Heart right ventricle (tissue), 16 donors: ENCODE data around the gene SLC14A1. TPM values are rescaled to one million over a fixed set of nuclear protein-coding genes. Genes with fewer than 3 reads are reported as not detected.
A peak's percentile ranks its signal among the peaks of the same experiment; 100 is the strongest.

ENCODE experiments used
- ATAC-seq, 8 donors: fragments of 200-7000 bp; cut with Tn5 transposase; one replicate each; pipeline ENCODE4 v1.9.1; 2020; ENCODE audit warnings: mild to moderate bottlenecking in 8 of 8, moderate library complexity in 8 of 8, moderate number of reproducible peaks in 1 of 8
- DNase-seq, 2 donors: peaks; one replicate each; pipeline ENCODE4 v3.0.0-alpha.2; 2020
- H3K27ac ChIP-seq, 10 donors: fragments of 200-600 bp; sonication (generic) in 2 of 10; one replicate each; pipeline versions ENCODE4 v1.5.0 to v1.8.0; 2020 to 2022; ENCODE audit warnings: mild to moderate bottlenecking in 3 of 10
- H3K27me3 ChIP-seq, 7 donors: fragments of 200-600 bp; one replicate each; pipeline ENCODE4 v1.8.0; 2021 to 2022; ENCODE audit warnings: mild to moderate bottlenecking in 2 of 7
- H3K36me3 ChIP-seq, 9 donors: fragments of 200-600 bp; sonication (generic) in 1 of 9; one replicate each; pipeline versions ENCODE4 v1.5.0 to v1.8.0; 2020 to 2022; ENCODE audit warnings: mild to moderate bottlenecking in 2 of 9
- H3K4me1 ChIP-seq, 9 donors: fragments of 200-600 bp; sonication (generic) in 1 of 9; one replicate each; pipeline versions ENCODE4 v1.5.0 to v1.8.0; 2020 to 2022; ENCODE audit warnings: mild to moderate bottlenecking in 4 of 9
- H3K4me3 ChIP-seq, 10 donors: fragments of 200-600 bp; sonication (generic) in 2 of 10; one replicate each; pipeline versions ENCODE4 v1.5.0 to v1.8.0; 2020 to 2022; ENCODE audit warnings: mild to moderate bottlenecking in 7 of 10, moderate library complexity in 2 of 10
- H3K9me3 ChIP-seq, 11 donors: fragments of 200-600 bp in 10 of 11; sonication (generic) in 2 of 11; one replicate each; pipeline versions ENCODE4 v1.5.0 to v1.8.0; 2013 to 2022; ENCODE audit warnings: mild to moderate bottlenecking in 2 of 11, control low read depth in 1 of 11, moderate library complexity in 1 of 11
- CTCF ChIP-seq, 9 donors: fragments of 200-600 bp; sonication (generic) in 2 of 9; IDR thresholded peaks; one replicate each; pipeline versions ENCODE4 v1.5.0 to v1.8.0; 2021 to 2022; ENCODE audit warnings: antibody characterized with exemption in 9 of 9, mild to moderate bottlenecking in 5 of 9, moderate library complexity in 1 of 9
- whole genome bisulfite sequencing, 2 donors: extraction: QIAGEN DNeasy Blood & Tissue Kit; methylation state at CpG; one replicate each; pipeline ENCODE4 v1.1.7; 2013; ENCODE audit warnings: inconsistent platforms in 1 of 2; 5-methylcytosine and 5-hydroxymethylcytosine counted together
- intact Hi-C, 10 donors: fragments of 100-400 bp; cut with DNase I; formaldehyde crosslinking; loops; one replicate each; pipeline versions ENCODE4 v1.11.1 to v1.14.2; 2022
- polyA plus RNA-seq, 2 donors: library from polyadenylated mRNA; stranded (reverse); fragments of 200-250 nt; gene quantifications; one replicate each; pipeline ENCODE4 v1.2.3, GENCODE V29; 2013
- total RNA-seq, 10 donors: library from RNA; stranded (reverse); fragmentation: NEBNext Ultra II Directional in 3 of 10; extraction: Animal tissue kit (Norgen Biotek cat#: 25700) in 3 of 10; gene quantifications; one replicate each; pipeline versions ENCODE4 v1.2.1 to v1.2.4, GENCODE V29; 2021 to 2023
- donor health status: Arrhythmogenic right ventricular cardiomyopathy.
- donor health status: ischemic (EF 13 %, LVEDD 7.1; RV severe dilation, severe dysfunction).
- donor health status: healthy with polysubstance abuse.
- donor health status: DM: no; HTN: yes; CAD: no.
- donor health status: DM: no; HTN: no; CAD: no.
- donor health status: ischemic (EF 25% LVEDD 6.9; RV normal size, moderate dysfunction).
- donor health status: ischemic (EF 25% LVEDD 5.7; RV mildly dilated, moderate dysfunction).
- donor health status: healthy.
- donor health status: DM: yes; HTN: yes; CAD: no.
- donor health status: Ischemic cardiomyopathy.
- donor health status: ischemic (EF 35%, LVEDD 5.7; RV mildly dilated, moderate dysfunction).
- donor health status: nonischemic (EF 11% LVEDD 7.7; RV severe dilation, severe dysfunction).
- donor health status: DM: yes; HTN: yes; CAD: no.
- donor health status: PGD.
- donor health status: ischemic (EF 29% LVEDD 5.4; RV normal size, mild dysfunction).
- donor health status: nonischemic (EF 23%, LVEDD 6.1; RV moderate dilation, normal function).

The SLC14A1 gene
- total and polyA plus RNA-seq, 12 donors = 5.6 to 29.7 (median 12.7) TPM

DNA sequence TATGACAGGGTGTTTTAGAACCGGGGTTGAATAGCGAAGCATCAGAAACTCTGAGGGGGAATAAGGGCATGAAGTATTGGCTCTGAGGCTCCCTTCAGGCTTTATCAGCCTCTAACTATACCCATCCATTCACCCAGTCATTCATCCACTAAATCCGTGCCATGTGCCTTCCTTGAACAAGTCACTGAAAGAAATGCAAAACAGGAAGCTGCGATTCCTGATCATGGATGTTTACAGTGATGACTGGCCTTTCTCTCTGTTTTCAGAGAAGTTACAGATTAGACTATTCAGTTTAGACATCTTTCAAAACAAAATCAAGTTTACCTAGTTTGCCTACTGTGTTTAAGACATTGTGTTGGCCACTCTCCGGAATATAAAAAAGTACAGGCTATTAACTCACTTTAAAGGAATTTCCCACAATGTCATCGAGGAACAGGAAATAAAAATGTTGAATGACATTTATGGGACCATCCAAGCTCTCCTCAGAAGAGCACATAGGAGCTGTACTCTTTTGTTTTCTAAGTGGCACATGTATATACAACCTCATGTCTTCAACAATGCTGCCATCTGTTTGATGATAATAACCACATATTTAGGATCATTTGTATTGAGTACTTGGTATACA, 43.8 kb upstream of the SLC14A1 start:
- Histone ChIP-seq H3K27me3 (peaks cover 0 to 4% (median 0%) of the 10 kb centered on the region in 7 donors), H3K9me3 (no peaks in the 10 kb centered on the region), H3K36me3 (no peaks in the 10 kb centered on the region), H3K4me3 (no peak overlapping the region), H3K4me1 (peaks cover 0 to 5% (median 0%) of the 10 kb centered on the region in 9 donors), H3K27ac (no peak overlapping the region)
- DNase-seq = no peak
- TF ChIP-seq CTCF (IDR thresholded peaks at IDR 0.05) = no peak
- intact Hi-C loops = loop anchor here in 2 of 10 donors (10.0 kb wide), 2 partner anchors 295 to 385 kb away; no protein-coding TSS in a partner anchor
- ATAC-seq = no peak
- 71 to 81% methylated on average over 6 of the region's 6 CpGs for WGBS, 2 donors

GRCh38 chr18:45682181-45682580, 41.8 kb upstream of the SLC14A1 start:
- DNase-seq = no peak
- peaks cover 0 to 13% (median 0%) of the 10 kb centered on the region in 9 donors for H3K4me1 ChIP-seq

DNA sequence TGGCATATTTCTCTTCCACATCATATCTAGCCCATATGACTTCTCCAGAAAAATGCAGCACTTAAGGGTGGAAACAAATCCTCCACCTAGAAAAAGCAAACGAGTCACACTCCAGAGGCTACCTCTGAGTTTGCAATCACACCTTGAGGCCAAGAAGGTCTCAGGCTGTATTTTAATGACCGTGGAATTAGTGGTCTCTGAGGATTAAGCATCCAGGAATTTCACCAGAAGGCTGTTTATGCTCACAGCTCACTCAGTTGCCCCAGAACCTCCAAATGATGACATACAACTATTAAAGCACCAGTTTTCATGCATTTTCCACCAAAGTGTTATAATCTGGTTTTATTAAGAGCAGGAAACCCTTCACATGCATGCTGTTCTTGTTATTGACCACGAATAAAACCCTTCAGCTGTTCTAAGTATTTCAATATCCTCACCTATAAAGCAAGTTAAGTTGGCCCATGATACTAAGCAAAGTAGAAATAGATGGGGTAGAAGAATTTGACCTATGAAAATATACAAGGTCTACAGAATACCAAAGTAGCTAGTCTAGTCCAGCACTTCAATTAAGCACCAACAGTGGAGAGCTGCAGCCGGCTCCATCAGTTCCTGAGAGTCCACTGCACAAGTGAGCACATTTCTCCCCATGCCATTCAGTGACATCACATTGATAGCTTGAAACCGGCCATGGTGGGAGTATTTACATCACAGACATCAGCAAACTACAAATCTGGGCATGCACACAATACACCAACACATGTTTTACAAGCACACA, 39.5 kb upstream of the SLC14A1 start:
- ATAC-seq (no peak), DNase-seq (no peak)
- Histone ChIP-seq H3K9me3 (no peaks in the 10 kb centered on the region), H3K4me3 (no peak overlapping the region), H3K27ac (no peak overlapping the region), H3K4me1 (peaks cover 0 to 24% (median 0%) of the 10 kb centered on the region in 9 donors), H3K36me3 (no peaks in the 10 kb centered on the region), H3K27me3 (peaks cover 0 to 4% (median 0%) of the 10 kb centered on the region in 7 donors)
- TF ChIP-seq CTCF (IDR thresholded peaks at IDR 0.05) = no peak
- WGBS, 2 donors = 69 to 70% methylated on average over 5 of the region's 5 CpGs
- intact Hi-C loops = loop anchor here in 3 of 10 donors (5.0 to 10.0 kb wide), 3 partner anchors 198 to 380 kb away; no protein-coding TSS in a partner anchor

More at GRCh38 chr18:45682181-45682580, 41.8 kb upstream of the SLC14A1 start:
- no peaks in the 10 kb centered on the region for H3K9me3 ChIP-seq
- intact Hi-C loops = loop anchor here in 2 of 10 donors (10.0 kb wide), 2 partner anchors 293 to 383 kb away; no protein-coding TSS in a partner anchor
- no peak overlapping the region for H3K27ac ChIP-seq
- H3K36me3 ChIP-seq = no peaks in the 10 kb centered on the region
- 77 to 82% methylated on average over 8 of the region's 8 CpGs for WGBS, 2 donors
- ATAC-seq = no peak
- no peak for TF ChIP-seq CTCF (IDR thresholded peaks at IDR 0.05)
- H3K27me3 ChIP-seq = peaks cover 0 to 4% (median 0%) of the 10 kb centered on the region in 7 donors
- H3K4me3 ChIP-seq = no peak overlapping the region

DNA sequence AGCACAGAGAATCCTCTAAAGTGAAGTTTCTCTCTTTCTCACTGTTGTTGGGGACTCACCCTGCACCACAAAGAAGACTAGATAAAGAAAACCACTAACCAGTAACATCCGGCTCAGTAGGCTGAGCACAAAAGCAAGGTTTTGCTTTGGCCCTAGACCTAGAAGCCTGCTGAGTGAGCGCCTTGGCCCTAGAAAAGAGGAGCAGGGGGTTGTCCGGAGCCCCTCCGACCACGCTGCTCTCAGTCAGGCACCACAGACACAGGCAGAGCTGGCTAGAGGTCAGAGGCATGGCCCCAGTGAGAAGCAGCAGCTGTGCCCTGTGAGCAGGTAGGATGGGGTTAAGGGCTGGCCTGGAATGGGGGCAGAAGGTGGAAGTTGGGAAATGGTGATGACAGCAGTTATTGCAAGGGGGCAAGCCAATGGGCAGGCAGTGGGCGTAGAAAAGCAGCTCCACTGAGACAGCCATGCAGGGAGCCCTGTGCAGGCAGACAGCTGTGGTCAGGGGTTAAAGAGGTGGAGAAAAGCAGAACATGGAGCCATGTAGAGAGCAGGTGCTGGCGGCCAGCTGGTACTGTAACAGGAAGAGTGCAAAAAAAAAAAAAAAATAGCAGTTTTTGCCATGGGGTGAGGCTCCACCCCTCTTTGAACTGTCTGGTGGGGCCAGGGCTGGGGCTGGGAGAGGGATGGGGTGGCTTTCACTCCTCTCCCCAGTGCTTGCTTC, 36.9 kb upstream of the SLC14A1 start:
- peaks cover 0 to 10% (median 3%) of the 10 kb centered on the region in 7 donors for H3K27me3 ChIP-seq
- H3K4me3 ChIP-seq = peak overlapping the region in 1 of 10 donors; percentile 22
- intact Hi-C loops = loop anchor here in 3 of 10 donors (5.0 to 10.0 kb wide), 3 partner anchors 195 to 378 kb away; no protein-coding TSS in a partner anchor
- ATAC-seq = peak; percentile 18 to 57 (median 32)
- WGBS, 2 donors = 74 to 76% methylated on average over 7 of the region's 7 CpGs
- DNase-seq = no peak
- no peaks in the 10 kb centered on the region for H3K36me3 ChIP-seq
- H3K4me1 ChIP-seq = peaks cover 0 to 31% (median 0%) of the 10 kb centered on the region in 9 donors
- no peak for TF ChIP-seq CTCF (IDR thresholded peaks at IDR 0.05)
- H3K9me3 ChIP-seq = no peaks in the 10 kb centered on the region
- H3K27ac ChIP-seq = peak overlapping the region in 1 of 10 donors; percentile 53
